Tibial nerve (tissue), 4 donors: ENCODE results near the gene MAIP1. TPM values are rescaled to one million over a fixed set of nuclear protein-coding genes. Genes with fewer than 3 reads are reported as not detected.

Source experiments
- DNase-seq, 2 donors: peaks; one replicate each; pipeline ENCODE4 v3.0.0-alpha.2; 2019; ENCODE audit warnings: low spot score in 2 of 2
- H3K27ac ChIP-seq, 4 donors: fragments of 200-600 bp; sonication (generic) in 3 of 4; one replicate each; pipeline ENCODE4 v1.5.1; 2017 to 2019; ENCODE audit warnings: mild to moderate bottlenecking in 1 of 4
- H3K27me3 ChIP-seq, 2 donors: fragments of 200-600 bp; sonication (generic) in 1 of 2; one replicate each; pipeline versions ENCODE4 v1.5.1 to v1.6.0; 2017 to 2019
- H3K36me3 ChIP-seq, 3 donors: fragments of 200-600 bp; sonication (generic); one replicate each; pipeline ENCODE4 v1.5.1; 2018 to 2019
- H3K4me1 ChIP-seq, 4 donors: fragments of 200-600 bp; sonication (generic) in 3 of 4; one replicate each; pipeline ENCODE4 v1.5.1; 2017 to 2019
- H3K4me3 ChIP-seq, 4 donors: fragments of 200-600 bp; sonication (generic) in 3 of 4; one replicate each; pipeline ENCODE4 v1.5.1; 2017 to 2019; ENCODE audit warnings: mild to moderate bottlenecking in 1 of 4, moderate library complexity in 1 of 4
- H3K9me3 ChIP-seq, 4 donors: fragments of 200-600 bp; sonication (generic) in 3 of 4; one replicate each; pipeline ENCODE4 v1.5.1; 2017 to 2019
- CTCF ChIP-seq, 5 experiments: fragments of 200-600 bp in 3 of 5; fragments of 450-650 bp in 2 of 5; sonication (generic) in 3 of 5; IDR thresholded peaks; one replicate each; pipeline ENCODE4 v1.5.1; 2016 to 2019; ENCODE audit warnings: antibody characterized with exemption in 5 of 5, mild to moderate bottlenecking in 3 of 5, moderate library complexity in 2 of 5
- EP300 ChIP-seq, 2 donors: sonication (generic); formaldehyde crosslinking; IDR thresholded peaks; one replicate each; pipeline ENCODE4 v1.6.1; 2017; ENCODE audit warnings: antibody characterized with exemption in 2 of 2, mild to moderate bottlenecking in 1 of 2
- POLR2A ChIP-seq, 2 donors: fragments of 450-650 bp; IDR thresholded peaks; one replicate each; pipeline ENCODE4 v1.6.1; 2017; ENCODE audit warnings: antibody characterized with exemption in 2 of 2, mild to moderate bottlenecking in 2 of 2, moderate library complexity in 2 of 2
- WGBS, 2 donors: methylation state at CpG; one replicate each; pipeline ENCODE4 v1.1.5; 2018; 5-methylcytosine and 5-hydroxymethylcytosine counted together
- total RNA-seq, 4 donors: library from RNA; depleted of rRNA; stranded (reverse); fragments of >200 nt; gene quantifications; one replicate each; pipeline ENCODE4 v1.1.0, GENCODE V29; 2016

MAIP1 gene
- total RNA-seq, 4 donors from 2014 or later, result 9.0 to 16.3 (median 11.1) TPM

DNA sequence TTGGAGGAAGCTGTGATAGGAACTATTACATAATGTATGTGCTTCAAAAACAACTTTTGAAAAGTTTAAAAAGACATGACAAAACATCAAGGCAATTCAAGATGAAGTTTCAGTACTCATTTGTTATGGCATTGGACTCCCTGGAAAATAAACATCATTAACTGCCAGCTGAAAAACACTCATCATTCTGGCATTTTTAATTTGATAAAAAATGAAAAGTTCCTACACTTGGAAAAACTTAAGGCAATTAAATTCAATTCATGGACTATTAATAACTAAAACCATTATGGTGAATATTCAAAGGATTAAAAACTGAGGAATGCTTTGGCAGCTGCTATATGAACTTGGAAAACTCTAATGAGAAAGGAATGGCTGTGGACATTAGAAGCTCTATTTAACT, 8.5 kb upstream of the MAIP1 start:
- no peak overlapping the region for H3K27ac ChIP-seq
- H3K4me3 ChIP-seq, result no peak overlapping the region
- no peaks in the 10 kb centered on the region for H3K4me1 ChIP-seq
- peaks cover 0 to 54% (median 0%) of the 10 kb centered on the region in 3 donors for H3K36me3 ChIP-seq
- H3K9me3 ChIP-seq, result no peaks in the 10 kb centered on the region
- no peak for DNase-seq
- no peaks in the 10 kb centered on the region for H3K27me3 ChIP-seq
- TF ChIP-seq EP300 (IDR thresholded peaks at IDR 0.05) (no peak), CTCF (IDR thresholded peaks at IDR 0.05) (no peak), POLR2A (IDR thresholded peaks at IDR 0.05) (no peak)

DNA sequence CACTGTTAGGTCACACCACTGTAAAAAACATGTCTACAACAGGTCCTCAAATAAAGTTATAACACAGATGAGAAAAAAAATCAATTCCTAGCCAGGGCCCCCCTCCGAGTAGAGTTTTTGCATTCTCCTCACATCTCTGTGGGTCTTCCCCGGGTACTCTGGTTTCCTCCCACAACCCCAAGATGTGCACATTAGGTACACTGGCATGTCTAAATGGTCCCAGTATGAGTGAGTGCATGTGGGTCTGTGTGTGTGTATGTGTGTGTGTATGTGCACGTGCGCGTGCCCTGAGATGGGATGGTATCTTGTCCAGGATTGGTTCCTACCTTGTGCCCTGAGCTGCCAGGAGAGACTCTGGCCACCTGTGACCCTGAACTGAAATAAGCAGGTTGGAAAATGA, 5.0 kb upstream of the MAIP1 start:
- WGBS, 2 donors, result 93 to 94% methylated on average over 5 of the region's 5 CpGs

GRCh38 chr2:199951023-199951422, 4.4 kb upstream of the MAIP1 start:
- no peak for TF ChIP-seq POLR2A (IDR thresholded peaks at IDR 0.05)
- TF ChIP-seq EP300 (IDR thresholded peaks at IDR 0.05), result no peak
- Histone ChIP-seq H3K27ac (no peak overlapping the region), H3K9me3 (no peaks in the 10 kb centered on the region), H3K36me3 (peaks cover 0 to 26% (median 0%) of the 10 kb centered on the region in 3 donors), H3K4me1 (peaks cover 0 to 20% (median 12%) of the 10 kb centered on the region in 4 donors), H3K4me3 (no peak overlapping the region), H3K27me3 (no peaks in the 10 kb centered on the region)
- 43 to 67% methylated on average over 1 of the region's 1 CpG for WGBS, 2 donors
- no peak for DNase-seq

More for the DNA sequence above, 5.0 kb upstream of the MAIP1 start:
- peaks cover 0 to 32% (median 0%) of the 10 kb centered on the region in 3 donors for H3K36me3 ChIP-seq
- H3K27me3 ChIP-seq, result no peaks in the 10 kb centered on the region
- DNase-seq, result no peak
- no peak overlapping the region for H3K4me3 ChIP-seq
- no peak for TF ChIP-seq POLR2A (IDR thresholded peaks at IDR 0.05)
- TF ChIP-seq CTCF (IDR thresholded peaks at IDR 0.05), result no peak
- no peak for TF ChIP-seq EP300 (IDR thresholded peaks at IDR 0.05)
- H3K4me1 ChIP-seq, result peaks cover 0 to 20% (median 12%) of the 10 kb centered on the region in 4 donors
- H3K9me3 ChIP-seq, result no peaks in the 10 kb centered on the region
- no peak overlapping the region for H3K27ac ChIP-seq

GRCh38 chr2:199955007-199955338, 409 bp upstream of the MAIP1 start:
- H3K4me1 ChIP-seq, result peaks cover 0 to 45% (median 21%) of the 10 kb centered on the region in 4 donors
- 0% methylated on average over 12 to 13 of the region's 13 CpGs for WGBS, 2 donors
- TF ChIP-seq CTCF (IDR thresholded peaks at IDR 0.05) (no peak), EP300 (IDR thresholded peaks at IDR 0.05) (no peak), POLR2A (IDR thresholded peaks at IDR 0.05) (no peak)

DNA sequence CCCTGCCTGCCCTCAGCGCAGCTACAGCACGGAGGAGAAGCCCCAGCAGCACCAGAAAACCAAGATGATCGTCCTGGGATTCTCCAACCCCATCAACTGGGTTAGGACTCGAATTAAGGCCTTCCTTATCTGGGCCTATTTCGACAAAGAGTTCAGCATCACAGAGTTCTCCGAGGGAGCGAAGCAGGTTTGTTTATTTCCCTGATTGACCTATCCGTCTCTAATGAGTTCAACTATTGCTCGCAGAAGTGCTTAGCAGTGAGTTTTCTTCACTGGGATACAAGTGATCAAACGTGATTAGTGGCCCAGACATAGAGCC, 639 bp downstream of the MAIP1 start:
- Histone ChIP-seq H3K36me3 (peaks cover 3 to 24% (median 7%) of the 10 kb centered on the region in 3 donors), H3K9me3 (no peaks in the 10 kb centered on the region), H3K4me3 (peak overlapping the region; percentile 62 to 81 (median 76)), H3K27me3 (no peaks in the 10 kb centered on the region), H3K4me1 (peaks cover 0 to 45% (median 21%) of the 10 kb centered on the region in 4 donors), H3K27ac (peak overlapping the region; percentile 68 to 94 (median 90))
- DNase-seq, result no peak
- TF ChIP-seq CTCF (IDR thresholded peaks at IDR 0.05), result no peak
- no peak for TF ChIP-seq EP300 (IDR thresholded peaks at IDR 0.05)
- TF ChIP-seq POLR2A (IDR thresholded peaks at IDR 0.05), result no peak
- 0 to 1% methylated on average over 6 to 8 of the region's 10 CpGs for WGBS, 2 donors

More at GRCh38 chr2:199955007-199955338, 409 bp upstream of the MAIP1 start:
- DNase-seq, result no peak
- Histone ChIP-seq H3K27ac (peak overlapping the region; percentile 68 to 94 (median 90)), H3K27me3 (no peaks in the 10 kb centered on the region), H3K36me3 (peaks cover 2 to 17% (median 3%) of the 10 kb centered on the region in 3 donors), H3K4me3 (peak overlapping the region; percentile 62 to 81 (median 76)), H3K9me3 (no peaks in the 10 kb centered on the region)

- Histone ChIP-seq H3K9me3 (no peaks in the 10 kb centered on the region), H3K27ac (no peak overlapping the region), H3K4me1 (peaks cover 0 to 43% (median 21%) of the 10 kb centered on the region in 4 donors), H3K27me3 (no peaks in the 10 kb centered on the region), H3K4me3 (no peak overlapping the region), H3K36me3 (peaks cover 3 to 43% (median 7%) of the 10 kb centered on the region in 3 donors)
- no peak for DNase-seq
- WGBS, 2 donors, result 85 to 92% methylated on average over 4 of the region's 4 CpGs
- TF ChIP-seq EP300 (IDR thresholded peaks at IDR 0.05) (no peak), CTCF (IDR thresholded peaks at IDR 0.05) (no peak), POLR2A (IDR thresholded peaks at IDR 0.05) (no peak)
Measured at GRCh38 chr2:199958014-199958413, 2.6 kb downstream of the MAIP1 start.
